ENCODE data around the gene HMCN2.

HMCN2 gene

GRCh38 chr9:130332384-130332926 is 66.9 kb downstream of the HMCN2 start:
- Histone ChIP-seq H3K9ac (ENCODE audit: low read depth, low read length, poor library complexity, severe bottlenecking) (no peak overlapping the region), H3K36me3 (ENCODE audit: insufficient read depth, low read length) (no peaks in the 10 kb centered on the region), H2AFZ (ENCODE audit: low read length) (no peak overlapping the region), H3K9me2 (replicated peaks; ENCODE audit: low read depth, low read length) (no peaks in the 10 kb centered on the region), H3K27me3 (ENCODE audit: insufficient read depth, low read length, poor library complexity, severe bottlenecking) (no peaks in the 10 kb centered on the region), H3K9me3 (ENCODE audit: insufficient read depth, low read depth, low read length) (no peaks in the 10 kb centered on the region), H3K4me1 (ENCODE audit: insufficient read depth, low read length, poor library complexity, severe bottlenecking) (no peaks in the 10 kb centered on the region), H4K20me1 (ENCODE audit: insufficient read depth, low read length, poor library complexity, severe bottlenecking) (no peaks in the 10 kb centered on the region), H3K4me3 (ENCODE audit: low read length, poor library complexity, severe bottlenecking) (no peak overlapping the region), H3K79me2 (ENCODE audit: insufficient read depth, low read length) (no peaks in the 10 kb centered on the region), H3F3A (ENCODE audit: low read depth) (no peaks in the 10 kb centered on the region), H3K4me2 (ENCODE audit: low read depth, low read length, poor library complexity, severe bottlenecking) (no peak overlapping the region)
- TF ChIP-seq, protein P1, sequence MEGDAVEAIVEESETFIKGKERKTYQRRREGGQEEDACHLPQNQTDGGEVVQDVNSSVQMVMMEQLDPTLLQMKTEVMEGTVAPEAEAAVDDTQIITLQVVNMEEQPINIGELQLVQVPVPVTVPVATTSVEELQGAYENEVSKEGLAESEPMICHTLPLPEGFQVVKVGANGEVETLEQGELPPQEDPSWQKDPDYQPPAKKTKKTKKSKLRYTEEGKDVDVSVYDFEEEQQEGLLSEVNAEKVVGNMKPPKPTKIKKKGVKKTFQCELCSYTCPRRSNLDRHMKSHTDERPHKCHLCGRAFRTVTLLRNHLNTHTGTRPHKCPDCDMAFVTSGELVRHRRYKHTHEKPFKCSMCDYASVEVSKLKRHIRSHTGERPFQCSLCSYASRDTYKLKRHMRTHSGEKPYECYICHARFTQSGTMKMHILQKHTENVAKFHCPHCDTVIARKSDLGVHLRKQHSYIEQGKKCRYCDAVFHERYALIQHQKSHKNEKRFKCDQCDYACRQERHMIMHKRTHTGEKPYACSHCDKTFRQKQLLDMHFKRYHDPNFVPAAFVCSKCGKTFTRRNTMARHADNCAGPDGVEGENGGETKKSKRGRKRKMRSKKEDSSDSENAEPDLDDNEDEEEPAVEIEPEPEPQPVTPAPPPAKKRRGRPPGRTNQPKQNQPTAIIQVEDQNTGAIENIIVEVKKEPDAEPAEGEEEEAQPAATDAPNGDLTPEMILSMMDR (conservative IDR thresholded peaks at IDR 0.05; ENCODE audit: low read length): no peak
- TF ChIP-seq EZH2phosphoT487 (IDR thresholded peaks at IDR 0.05; ENCODE audit: borderline replicate concordance): no peak

GRCh38 chr9:130333041-130333711 is 67.6 kb downstream of the HMCN2 start:
- no peak overlapping the region for H2AFZ ChIP-seq (ENCODE audit: low read length)
- no peak overlapping the region for H3K4me3 ChIP-seq (ENCODE audit: low read length, poor library complexity, severe bottlenecking)
- H3K27me3 ChIP-seq (ENCODE audit: insufficient read depth, low read length, poor library complexity, severe bottlenecking): no peaks in the 10 kb centered on the region
- H3K4me2 ChIP-seq (ENCODE audit: low read depth, low read length, poor library complexity, severe bottlenecking): no peak overlapping the region
- no peak for TF ChIP-seq EZH2phosphoT487 (IDR thresholded peaks at IDR 0.05; ENCODE audit: borderline replicate concordance)
- TF ChIP-seq, protein P1 (conservative IDR thresholded peaks at IDR 0.05; ENCODE audit: low read length): no peak
- no peaks in the 10 kb centered on the region for H3K36me3 ChIP-seq (ENCODE audit: insufficient read depth, low read length)
- H3K4me1 ChIP-seq (ENCODE audit: insufficient read depth, low read length, poor library complexity, severe bottlenecking): no peaks in the 10 kb centered on the region
- H4K20me1 ChIP-seq (ENCODE audit: insufficient read depth, low read length, poor library complexity, severe bottlenecking): no peaks in the 10 kb centered on the region
- no peaks in the 10 kb centered on the region for H3F3A ChIP-seq (ENCODE audit: low read depth)
- H3K9ac ChIP-seq (ENCODE audit: low read depth, low read length, poor library complexity, severe bottlenecking): no peak overlapping the region
- H3K79me2 ChIP-seq (ENCODE audit: insufficient read depth, low read length): no peaks in the 10 kb centered on the region
- no peaks in the 10 kb centered on the region for H3K9me3 ChIP-seq (ENCODE audit: insufficient read depth, low read depth, low read length)
- no peaks in the 10 kb centered on the region for H3K9me2 ChIP-seq (replicated peaks; ENCODE audit: low read depth, low read length)

DNA sequence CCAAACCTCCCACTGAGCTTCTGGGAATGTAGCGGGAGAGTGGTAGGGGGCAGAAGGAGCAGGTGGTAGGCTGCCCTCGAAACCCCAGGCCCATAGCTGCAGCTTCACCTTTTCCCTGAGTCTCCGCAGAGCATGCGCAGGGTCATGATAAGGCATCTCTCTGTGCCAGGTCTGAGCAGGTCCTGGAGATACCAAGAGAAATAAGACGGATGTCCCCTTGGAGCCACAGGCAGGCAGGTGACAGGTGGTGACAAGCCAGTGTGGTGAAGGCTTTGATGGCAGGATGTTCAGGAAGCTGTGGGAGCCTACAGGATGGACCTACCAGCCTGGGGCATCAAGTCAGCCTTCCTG is 68.1 kb downstream of the HMCN2 start:
- Histone ChIP-seq H3K4me2 (ENCODE audit: low read depth, low read length, poor library complexity, severe bottlenecking) (no peak overlapping the region), H3K9ac (ENCODE audit: low read depth, low read length, poor library complexity, severe bottlenecking) (no peak overlapping the region), H3K4me3 (ENCODE audit: low read length, poor library complexity, severe bottlenecking) (no peak overlapping the region), H2AFZ (ENCODE audit: low read length) (no peak overlapping the region), H3K9me2 (replicated peaks; ENCODE audit: low read depth, low read length) (no peaks in the 10 kb centered on the region), H3K36me3 (ENCODE audit: insufficient read depth, low read length) (no peaks in the 10 kb centered on the region), H4K20me1 (ENCODE audit: insufficient read depth, low read length, poor library complexity, severe bottlenecking) (no peaks in the 10 kb centered on the region), H3F3A (ENCODE audit: low read depth) (no peaks in the 10 kb centered on the region), H3K4me1 (ENCODE audit: insufficient read depth, low read length, poor library complexity, severe bottlenecking) (no peaks in the 10 kb centered on the region), H3K27me3 (ENCODE audit: insufficient read depth, low read length, poor library complexity, severe bottlenecking) (no peaks in the 10 kb centered on the region), H3K9me3 (ENCODE audit: insufficient read depth, low read depth, low read length) (no peaks in the 10 kb centered on the region), H3K79me2 (ENCODE audit: insufficient read depth, low read length) (no peaks in the 10 kb centered on the region)
- TF ChIP-seq EZH2phosphoT487 (IDR thresholded peaks at IDR 0.05; ENCODE audit: borderline replicate concordance): no peak
- TF ChIP-seq, protein P1 (conservative IDR thresholded peaks at IDR 0.05; ENCODE audit: low read length): no peak
